HG02885 (cell line): ENCODE data around the gene NODAL.

Experiments
- ATAC-seq: cut with Tn5 transposase; IDR thresholded peaks from one replicate; pipeline ENCODE4 v1.9.1; 2021; ENCODE audit warnings: mild to moderate bottlenecking; ENCODE audit not compliant: unreplicated experiment, poor library complexity

The NODAL gene

DNA sequence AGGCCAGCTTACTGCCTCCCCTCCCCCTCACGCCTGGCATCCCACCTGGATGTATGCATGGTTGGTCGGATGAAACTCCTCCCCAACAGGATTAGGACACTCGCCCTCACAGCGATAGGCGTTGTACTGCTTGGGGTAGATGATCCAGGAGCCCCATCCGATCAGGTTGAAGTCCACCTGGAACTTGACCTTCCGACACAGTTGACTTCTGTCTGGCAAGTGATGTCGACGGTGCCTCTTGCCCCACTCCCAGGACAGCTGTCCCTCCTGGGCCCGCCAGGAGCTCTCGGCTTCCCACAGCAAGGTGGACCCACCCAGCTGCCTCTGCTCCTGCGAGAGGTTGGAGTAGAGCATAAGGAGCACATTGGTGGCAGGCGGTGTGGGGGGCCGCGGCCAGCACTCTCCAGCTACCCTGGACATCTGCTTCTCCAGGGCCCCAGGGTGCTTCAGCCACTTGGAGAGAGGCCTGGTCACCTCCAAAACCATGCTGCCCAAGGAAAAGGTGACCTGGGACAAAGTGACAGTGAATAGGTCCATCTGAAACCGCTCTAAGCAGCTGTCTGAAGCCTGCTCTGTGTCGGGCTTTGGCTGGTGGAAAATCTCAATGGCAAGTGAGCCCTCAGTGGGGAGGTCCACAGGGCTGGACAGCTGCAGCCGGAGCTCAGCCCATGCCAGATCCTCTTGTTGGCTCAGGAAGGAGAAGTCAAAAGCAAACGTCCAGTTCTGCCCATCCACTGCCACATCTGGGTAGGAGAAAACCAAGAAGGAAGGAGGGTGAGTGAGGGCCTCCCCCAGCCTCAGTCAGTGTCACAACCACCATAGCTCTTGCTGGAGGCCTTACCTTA lies 6.0 kb downstream of the NODAL start:
- ATAC-seq = no peak

GRCh38 chr10:70433581-70434280 lies 7.8 kb downstream of the NODAL start:
- ATAC-seq = no peak

- no peak for ATAC-seq
Measured at GRCh38 chr10:70432561-70433263, 8.8 kb downstream of the NODAL start.

DNA sequence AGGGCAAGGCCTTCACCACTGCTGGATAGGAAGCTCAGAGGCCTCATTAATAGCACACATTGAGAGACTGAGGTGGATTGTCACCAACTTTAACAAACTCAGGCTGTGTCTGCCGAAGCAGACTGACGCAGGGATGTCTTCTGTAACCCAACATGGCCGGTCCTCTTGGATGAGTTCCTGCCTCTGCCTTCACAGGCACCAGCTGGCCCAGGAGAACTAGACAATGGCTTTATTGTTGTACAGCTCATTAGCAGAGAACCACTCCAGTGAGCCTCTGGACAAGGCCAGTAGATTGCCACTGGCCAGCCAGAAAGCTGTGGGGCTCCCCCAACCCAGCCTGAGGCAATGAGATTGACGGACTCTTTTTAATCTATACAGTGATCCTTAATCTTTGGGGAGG lies 9.4 kb downstream of the NODAL start:
- ATAC-seq = no peak

GRCh38 chr10:70430493-70431445 lies 10.7 kb downstream of the NODAL start:
- ATAC-seq = no peak

- ATAC-seq = no peak
Measured at GRCh38 chr10:70426823-70427222, 14.7 kb downstream of the NODAL start.

GRCh38 chr10:70425096-70425495 lies 16.4 kb downstream of the NODAL start:
- no peak for ATAC-seq

DNA sequence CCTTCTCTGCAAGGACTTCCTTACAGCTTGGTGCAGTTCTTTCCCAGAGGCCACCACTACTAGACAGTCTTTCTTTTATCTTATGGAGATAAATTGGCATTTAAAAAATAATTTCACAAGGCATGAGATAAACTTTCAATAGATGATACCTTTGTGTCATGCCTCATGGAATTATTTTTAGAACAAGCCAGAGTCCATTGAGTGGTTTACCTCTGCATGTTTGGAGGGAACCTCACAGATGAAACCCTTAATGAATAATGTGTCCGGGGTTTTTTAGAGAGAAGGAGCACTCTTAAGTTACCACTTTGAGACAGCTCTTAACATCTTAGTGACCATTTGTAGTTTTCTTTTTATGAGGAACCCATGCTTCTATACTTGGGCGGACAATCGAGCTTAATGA lies 17.2 kb downstream of the NODAL start:
- no peak for ATAC-seq

- no peak for ATAC-seq
Measured at GRCh38 chr10:70418713-70419112, 22.8 kb downstream of the NODAL start.

DNA sequence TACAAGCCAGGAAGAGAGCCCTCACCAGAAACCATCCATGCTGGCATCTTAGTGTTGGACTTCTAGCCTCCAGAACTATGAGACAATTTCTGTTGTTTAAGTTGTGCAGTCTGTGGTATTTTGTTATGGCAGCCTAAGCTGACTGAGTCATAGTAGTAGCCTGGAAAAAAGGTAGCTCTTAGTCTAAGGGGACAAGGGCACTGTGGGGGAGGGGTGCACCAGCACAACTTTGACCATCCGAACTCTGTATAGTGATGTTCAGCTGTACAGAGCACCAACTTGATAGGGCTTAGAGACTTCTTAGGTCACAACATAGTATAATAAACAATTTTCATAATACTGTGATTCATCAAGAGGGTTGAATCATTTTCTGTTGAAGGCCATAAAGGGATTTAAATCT lies 23.3 kb downstream of the NODAL start:
- no peak for ATAC-seq

DNA sequence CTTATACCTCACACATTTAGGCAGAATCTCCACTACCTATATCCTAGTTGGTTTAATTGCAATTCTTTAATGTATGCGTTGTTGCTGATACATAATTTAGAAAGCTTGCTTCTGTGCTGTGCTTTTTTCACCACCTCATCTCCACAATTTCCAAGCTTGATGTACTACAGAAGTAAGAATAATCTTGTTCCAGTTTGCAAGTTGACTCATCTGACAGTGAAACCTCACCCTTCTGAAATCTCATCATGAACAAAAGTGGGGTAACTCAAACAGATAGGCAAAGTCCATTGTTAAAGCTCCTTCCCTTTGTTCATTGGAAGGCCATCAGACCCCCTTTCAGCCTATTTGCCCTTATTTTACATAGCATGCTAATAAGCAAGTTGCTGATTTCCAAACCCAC lies 23.9 kb downstream of the NODAL start:
- ATAC-seq = no peak

DNA sequence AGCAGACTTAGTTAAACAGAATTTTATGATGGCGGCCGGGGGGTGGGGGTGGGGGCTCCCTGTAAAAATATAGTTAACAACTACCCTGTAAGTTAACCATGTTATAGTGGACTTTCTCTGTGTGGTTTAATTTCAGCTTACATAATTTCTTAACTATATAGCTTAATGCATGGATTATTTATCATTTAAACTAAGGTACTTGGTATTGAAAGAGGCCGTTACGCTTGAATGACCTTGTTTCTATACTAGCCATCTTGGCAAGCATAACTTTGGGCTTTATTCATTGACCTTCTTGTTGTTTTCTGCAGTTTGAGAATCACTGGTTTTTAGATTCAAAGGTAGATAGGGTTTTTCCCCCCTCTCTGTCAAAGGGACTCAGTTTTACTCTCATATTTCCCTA lies 29.1 kb downstream of the NODAL start:
- ATAC-seq = no peak

GRCh38 chr10:70410608-70411007 lies 30.9 kb downstream of the NODAL start:
- ATAC-seq = no peak

DNA sequence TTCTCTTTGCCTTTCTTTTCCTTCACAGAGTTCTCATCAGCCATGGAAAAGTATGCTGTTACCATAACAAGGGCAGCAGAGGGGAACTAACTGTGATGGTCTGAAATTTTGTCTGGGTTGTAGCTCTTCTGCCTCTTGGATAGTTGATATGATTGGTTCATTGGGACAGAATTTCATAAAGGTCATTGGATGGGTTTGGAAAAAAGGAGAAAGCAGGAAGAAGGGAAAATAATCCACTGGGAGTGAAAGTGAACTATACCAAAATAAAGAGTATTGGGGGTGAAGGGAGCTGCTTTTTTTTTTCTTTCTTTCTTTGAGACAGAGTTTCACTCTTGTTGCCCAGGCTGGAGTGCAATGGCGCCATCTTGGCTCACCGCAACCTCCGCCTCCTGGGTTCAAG lies 31.7 kb downstream of the NODAL start:
- ATAC-seq = no peak

DNA sequence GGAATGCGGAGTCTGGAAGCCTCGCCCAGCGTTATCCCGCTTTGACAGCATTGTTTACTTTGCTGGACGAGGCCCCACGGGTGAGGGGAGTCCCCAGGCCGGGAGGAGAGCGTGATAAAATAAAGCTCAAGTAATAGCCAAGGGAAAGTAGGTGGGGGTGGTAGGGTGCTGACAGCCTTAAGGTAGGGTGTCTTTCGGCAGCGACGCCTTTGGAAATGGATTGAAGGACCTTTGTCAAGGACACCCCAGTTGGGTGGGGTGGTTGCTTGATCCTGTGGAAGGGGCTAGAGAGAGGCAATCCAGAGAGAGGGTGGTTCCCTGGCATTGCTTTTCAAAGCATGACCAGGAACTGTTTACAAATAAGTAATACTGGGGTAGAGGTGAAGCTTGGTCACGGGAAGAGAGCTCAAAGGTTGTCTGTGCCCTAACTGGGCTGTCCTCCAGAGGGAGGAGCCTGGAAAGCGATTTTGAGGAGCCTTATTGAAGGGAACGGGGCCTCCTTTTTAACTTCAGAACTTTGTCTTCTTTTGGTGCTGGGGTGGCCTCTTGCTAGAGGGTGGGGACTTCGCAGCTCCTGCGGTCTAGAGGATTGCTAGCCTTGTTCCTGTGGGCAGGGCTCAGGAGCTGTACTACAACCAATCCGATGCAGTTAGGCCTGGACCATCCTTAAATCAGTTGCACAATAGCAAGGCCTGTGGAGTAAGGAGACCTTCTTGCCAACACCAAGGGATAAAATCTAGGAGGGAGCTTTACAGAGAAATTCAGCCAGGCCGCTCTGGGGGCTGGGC lies 36.2 kb downstream of the NODAL start:
- peak; percentile 45 for ATAC-seq

- ATAC-seq = no peak
Measured at GRCh38 chr10:70404787-70405036, 36.8 kb downstream of the NODAL start.

DNA sequence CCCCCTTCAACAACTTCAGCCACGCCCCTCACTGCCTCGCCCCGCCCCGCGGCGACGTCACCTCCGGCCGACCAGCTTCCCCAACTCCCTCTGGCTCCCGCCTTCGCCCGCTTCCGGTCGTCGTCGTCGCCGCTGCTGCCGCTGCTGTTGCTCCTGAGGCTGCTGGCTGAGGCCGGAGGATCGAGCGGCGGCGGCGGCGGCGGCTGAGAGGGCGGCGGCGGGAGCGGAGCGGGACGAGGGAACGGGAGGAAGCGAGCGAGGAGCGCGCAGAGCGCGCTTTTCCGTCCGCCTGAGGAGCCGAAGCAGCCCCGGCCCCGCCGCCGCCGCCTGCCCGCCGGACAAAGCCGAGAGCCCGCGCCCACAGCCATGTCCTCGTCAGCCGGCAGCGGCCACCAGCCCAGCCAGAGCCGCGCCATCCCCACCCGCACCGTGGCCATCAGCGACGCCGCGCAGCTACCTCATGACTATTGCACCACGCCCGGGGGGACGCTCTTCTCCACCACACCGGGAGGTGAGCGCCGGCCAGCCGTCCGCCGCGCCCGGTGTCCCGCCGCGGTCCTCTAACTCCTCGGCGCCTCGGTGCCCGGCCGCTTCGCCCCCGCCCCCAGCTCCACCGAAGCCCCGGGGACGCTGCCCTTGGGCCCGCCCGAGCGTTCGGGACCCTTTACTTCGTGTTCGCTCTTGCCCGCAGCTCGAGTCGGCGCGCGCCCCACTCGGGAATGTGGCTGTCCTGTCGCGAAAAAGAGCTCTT lies 37.3 kb downstream of the NODAL start, which contains the start of gene EIF4EBP2:
EIF4EBP2 (plus strand) TSS at position 110 of the 751 bp plus-strand sequence; CDS start at position 367, 257 bp downstream.
- ATAC-seq = peak; percentile 88

GRCh38 chr10:70403483-70404035 lies 37.9 kb downstream of the NODAL start:
- no peak for ATAC-seq
